GM23338 (cell line): ENCODE measurements around the gene XPNPEP1. TPM values are rescaled to one million over a fixed set of nuclear protein-coding genes. Genes with fewer than 3 reads are reported as not detected.

ENCODE experiments used
- ATAC-seq: fragments of 200-7000 bp; cut with Tn5 transposase; 3 replicates; pipeline ENCODE4 v1.9.1; 2020
- DNase-seq: peaks from one replicate; pipeline ENCODE4 v3.0.0-alpha.2; 2015; ENCODE audit warnings: low spot score
- H2AFZ ChIP-seq: fragments of 200-600 bp; sonication (generic); 2 replicates; pipeline ENCODE4 v1.8.0; 2016; ENCODE audit warnings: antibody characterized with exemption, mild to moderate bottlenecking, moderate library complexity
- H3F3A ChIP-seq: fragments of 200-600 bp; sonication (generic); replicated peaks from 2 replicates; pipeline ENCODE4 v1.8.0; 2017; ENCODE audit warnings: antibody characterized with exemption, mixed run types, low read depth
- H3K27ac ChIP-seq: fragments of 200-600 bp; sonication (generic); 2 replicates; pipeline ENCODE4 v1.6.1; 2016; ENCODE audit warnings: low read depth
- H3K27me3 ChIP-seq: fragments of 200-600 bp; sonication (generic); 2 replicates; pipeline ENCODE4 v1.8.0; 2016; ENCODE audit warnings: mild to moderate bottlenecking, mixed run types, moderate library complexity; ENCODE audit not compliant: insufficient read depth
- H3K36me3 ChIP-seq: fragments of 200-600 bp; sonication (generic); 2 replicates; pipeline ENCODE4 v1.8.0; 2016; ENCODE audit warnings: mild to moderate bottlenecking; ENCODE audit not compliant: insufficient read depth
- H3K4me1 ChIP-seq: fragments of 200-600 bp; sonication (generic); 2 replicates; pipeline ENCODE4 v1.8.0; 2016; ENCODE audit warnings: mild to moderate bottlenecking, moderate library complexity; ENCODE audit not compliant: insufficient read depth
- H3K4me2 ChIP-seq: fragments of 200-600 bp; sonication (generic); 2 replicates; pipeline ENCODE4 v1.7.1; 2017; ENCODE audit warnings: mixed run types
- H3K4me3 ChIP-seq: fragments of 200-600 bp; sonication (generic); 2 replicates; pipeline ENCODE4 v1.6.1; 2016; ENCODE audit warnings: mixed run types
- H3K79me2 ChIP-seq: fragments of 200-600 bp; sonication (generic); replicated peaks from 2 replicates; pipeline ENCODE4 v1.8.0; 2017; ENCODE audit warnings: mild to moderate bottlenecking; ENCODE audit not compliant: insufficient read depth
- H3K9me2 ChIP-seq: fragments of 200-600 bp; sonication (generic); 2 replicates; pipeline ENCODE4 v1.8.0; 2017; ENCODE audit not compliant: insufficient read depth
- H4K20me1 ChIP-seq: fragments of 200-600 bp; sonication (generic); replicated peaks from 2 replicates; pipeline ENCODE4 v1.8.0; 2017; ENCODE audit warnings: mild to moderate bottlenecking; ENCODE audit not compliant: insufficient read depth
- H3K27ac Mint-ChIP-seq: 2 replicates; pipeline ENCODE4 v1.8.0; 2020; ENCODE audit warnings: inconsistent platforms, mild to moderate bottlenecking, moderate library complexity, mixed read lengths
- H3K27me3 Mint-ChIP-seq: 3 replicates; pipeline ENCODE4 v1.8.0; 2022; ENCODE audit warnings: low read depth, mild to moderate bottlenecking, moderate library complexity, mixed read lengths, inconsistent platforms; ENCODE audit not compliant: insufficient read depth, poor library complexity
- H3K36me3 Mint-ChIP-seq: 3 replicates; pipeline ENCODE4 v1.8.0; 2021; ENCODE audit warnings: low read depth, mild to moderate bottlenecking, inconsistent platforms, moderate library complexity, mixed read lengths
- H3K4me1 Mint-ChIP-seq: 3 replicates; pipeline ENCODE4 v1.8.0; 2020; ENCODE audit warnings: mild to moderate bottlenecking, inconsistent platforms, mixed read lengths
- H3K4me3 Mint-ChIP-seq: 3 replicates; pipeline ENCODE4 v1.8.0; 2021; ENCODE audit warnings: moderate library complexity, mild to moderate bottlenecking, inconsistent platforms, mixed read lengths
- H3K9me3 Mint-ChIP-seq: 3 replicates; pipeline ENCODE4 v1.8.0; 2020; ENCODE audit warnings: moderate library complexity, mild to moderate bottlenecking, inconsistent platforms, mixed read lengths
- CREB1 ChIP-seq: fragments of 250-450 bp; sonication (Bioruptor Pico); IDR thresholded peaks from 2 replicates; pipeline ENCODE4 v1.5.0; 2020; ENCODE audit warnings: low read depth, mild to moderate bottlenecking, moderate library complexity
- CTCF ChIP-seq, 2 experiments: fragments of 200-600 bp in 1 of 2; sonication (generic) in 1 of 2; conservative IDR thresholded peaks; 2 replicates each; pipeline versions ENCODE4 v1.5.1 to v1.6.1; 2016 to 2017; ENCODE audit warnings: antibody characterized with exemption in 2 of 2, low read depth in 2 of 2, mild to moderate bottlenecking in 2 of 2, moderate library complexity in 1 of 2
- ETS1 ChIP-seq: IDR thresholded peaks from 2 replicates; pipeline ENCODE4 v1.6.1; 2016; ENCODE audit warnings: antibody characterized with exemption
- EZH2phosphoT487 ChIP-seq: fragments of 200-600 bp; sonication (generic); IDR thresholded peaks from one replicate; pipeline ENCODE4 v1.8.1; 2018; ENCODE audit warnings: antibody characterized with exemption; ENCODE audit not compliant: unreplicated experiment
- JUNB ChIP-seq: IDR thresholded peaks from one replicate; pipeline ENCODE4 v1.6.1; 2016; ENCODE audit warnings: antibody characterized with exemption; ENCODE audit not compliant: unreplicated experiment
- POLR2AphosphoS5 ChIP-seq: IDR thresholded peaks from 2 replicates; pipeline ENCODE4 v1.6.1; 2016; ENCODE audit warnings: antibody characterized with exemption, low read depth
- REST ChIP-seq: IDR thresholded peaks from one replicate; pipeline ENCODE4 v1.6.1; 2018; ENCODE audit warnings: antibody characterized with exemption; ENCODE audit not compliant: unreplicated experiment
- STAT1 ChIP-seq: IDR thresholded peaks from one replicate; pipeline ENCODE4 v1.6.1; 2016; ENCODE audit warnings: antibody characterized with exemption; ENCODE audit not compliant: unreplicated experiment
- polyA plus RNA-seq: library from polyadenylated mRNA; unstranded; fragments of >200 nt; fragmentation: Nextera tagmentation; extraction: Ambion mirVana; gene quantifications from 2 replicates; pipeline ENCODE4 v1.2.1, GENCODE V29; 2016
- total RNA-seq: library from RNA; depleted of rRNA; stranded (reverse); fragments of >200 nt; shearing (Covaris generic); gene quantifications from 2 replicates; pipeline ENCODE4 v1.2.3, GENCODE V29; 2014

XPNPEP1 gene
- total and polyA plus RNA-seq, 2 experiments from 2014 or later = 17.5 to 55.8 TPM

GRCh38 chr10:109952526-109952925 is 29.2 kb upstream of the XPNPEP1 start:
- H4K20me1 ChIP-seq = no peaks in the 10 kb centered on the region
- 0 out of 2 replicates have a peak, but pooled peaks cover 4% of the 10 kb centered on the region for H3K4me1 ChIP-seq
- ATAC-seq (no peak), DNase-seq (no peak)
- no peaks in the 10 kb centered on the region for H3K79me2 ChIP-seq
- no peak overlapping the region for H2AFZ ChIP-seq
- no peaks in the 10 kb centered on the region for H3F3A ChIP-seq
- H3K4me3 ChIP-seq = no peak overlapping the region
- peaks cover 17% of the 10 kb centered on the region for H3K9me2 ChIP-seq
- Mint-ChIP-seq H3K4me3 (no peak overlapping the region), H3K9me3 (no peaks in the 10 kb centered on the region), H3K27ac (no peak overlapping the region), H3K36me3 (no peaks in the 10 kb centered on the region), H3K4me1 (peaks cover 15% of the 10 kb centered on the region), H3K27me3 (no peaks in the 10 kb centered on the region)
- H3K27ac ChIP-seq = no peak overlapping the region
- TF ChIP-seq ETS1 = no peak
- no peaks in the 10 kb centered on the region for H3K36me3 ChIP-seq
- no peaks in the 10 kb centered on the region for H3K27me3 ChIP-seq
- no peak overlapping the region for H3K4me2 ChIP-seq

GRCh38 chr10:109947111-109947920 is 24.0 kb upstream of the XPNPEP1 start:
- Mint-ChIP-seq H3K27me3 (no peaks in the 10 kb centered on the region), H3K36me3 (no peaks in the 10 kb centered on the region), H3K27ac (no peak overlapping the region), H3K4me3 (no peak overlapping the region), H3K4me1 (peaks cover 4% of the 10 kb centered on the region; the same call in 1 of the 3 replicates), H3K9me3 (no peaks in the 10 kb centered on the region)
- peaks cover 23% of the 10 kb centered on the region for H3K9me2 ChIP-seq
- H3K27me3 ChIP-seq = no peaks in the 10 kb centered on the region
- H4K20me1 ChIP-seq = no peaks in the 10 kb centered on the region
- no peak for DNase-seq
- no peaks in the 10 kb centered on the region for H3F3A ChIP-seq
- no peaks in the 10 kb centered on the region for H3K4me1 ChIP-seq
- H2AFZ ChIP-seq = no peak overlapping the region
- H3K4me3 ChIP-seq = no peak overlapping the region
- no peak overlapping the region for H3K4me2 ChIP-seq
- no peaks in the 10 kb centered on the region for H3K79me2 ChIP-seq
- H3K36me3 ChIP-seq = no peaks in the 10 kb centered on the region
- no peak for ATAC-seq
- no peak overlapping the region for H3K27ac ChIP-seq
- TF ChIP-seq POLR2AphosphoS5 (no peak), REST (no peak), JUNB (no peak), CREB1 (CRISPR knock-in tag) (no peak), CTCF (conservative IDR thresholded peaks at IDR 0.05; ENCODE audit: low read depth in 2 of 2) (no peak), STAT1 (no peak), EZH2phosphoT487 (no peak)
